Muscle of arm (tissue), 12 donors: ENCODE data around the gene FANCB. TPM values are rescaled to one million over a fixed set of nuclear protein-coding genes. Genes with fewer than 3 reads are reported as not detected.

ENCODE experiments used
- DNase-seq: peaks from one replicate; pipeline ENCODE4 v3.0.0-alpha.2; 2013
- polyA plus RNA-seq, 12 donors: library from polyadenylated mRNA; unstranded; fragments of 120-200 nt; gene quantifications; one replicate each; pipeline ENCODE4 v1.2.1, GENCODE V29; 2013; ENCODE audit not compliant: insufficient read length in 12 of 12

Gene FANCB
- polyA plus RNA-seq, 12 donors: 1.1 to 3.7 (median 2.3) TPM; not detected in 2

DNA sequence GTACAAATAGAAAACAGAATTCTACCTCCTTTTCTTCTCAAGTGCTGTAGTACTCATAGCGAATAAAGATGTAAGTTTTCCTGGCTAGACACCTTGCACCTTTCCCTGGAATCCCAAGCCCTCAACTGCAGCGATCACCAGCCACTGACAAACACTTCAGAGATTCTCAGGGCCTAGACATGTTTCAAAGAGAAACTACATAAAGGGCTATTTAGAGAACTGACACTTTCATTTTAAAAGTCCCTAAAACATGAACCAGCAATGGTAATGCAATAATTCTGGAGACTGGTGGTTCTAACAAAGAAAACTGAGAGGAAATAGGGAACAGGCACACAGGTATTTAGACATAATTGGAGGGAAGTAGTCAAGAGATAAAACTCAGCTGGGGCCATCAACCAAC, 35.7 kb downstream of the FANCB start:
- DNase-seq: no peak

DNA sequence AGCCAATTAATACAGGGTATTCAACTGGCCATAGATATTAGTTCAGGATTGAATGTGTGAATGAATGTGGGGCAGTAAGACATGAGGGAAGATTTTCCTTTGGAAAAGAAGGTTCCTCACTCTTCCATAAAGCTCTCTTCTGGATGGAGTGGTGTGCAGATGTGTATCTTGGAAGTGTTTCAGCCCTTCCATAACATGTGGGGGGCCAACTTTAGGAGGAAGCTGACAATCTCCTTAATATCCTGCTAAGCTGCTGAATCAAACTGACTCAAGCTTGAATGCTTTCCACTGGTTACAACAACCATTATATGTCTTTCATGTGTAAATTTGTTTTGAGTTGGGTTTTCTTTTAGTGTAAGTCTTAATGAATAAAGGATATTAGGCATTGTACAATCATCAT, 40.3 kb downstream of the FANCB start:
- DNase-seq: peak; percentile 35

DNA sequence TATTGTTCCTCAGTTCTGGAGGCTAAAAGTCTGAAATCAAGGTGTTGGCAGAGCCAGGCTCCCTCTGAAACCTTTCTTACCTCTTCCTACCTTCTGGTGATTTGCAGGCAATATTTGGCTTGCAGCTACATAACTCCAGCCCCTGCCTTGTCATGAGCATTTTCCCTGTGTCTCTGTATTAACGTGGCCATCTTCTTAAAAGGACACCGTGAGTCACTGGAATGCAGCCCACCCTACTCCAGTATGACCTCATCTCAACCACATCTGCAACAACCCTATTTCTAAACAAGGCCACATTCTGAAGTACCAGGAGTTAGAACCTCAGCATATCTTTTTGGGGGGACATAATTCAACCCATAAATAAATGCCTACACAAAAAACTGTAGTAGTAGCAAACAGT, 40.7 kb downstream of the FANCB start:
- no peak for DNase-seq

DNA sequence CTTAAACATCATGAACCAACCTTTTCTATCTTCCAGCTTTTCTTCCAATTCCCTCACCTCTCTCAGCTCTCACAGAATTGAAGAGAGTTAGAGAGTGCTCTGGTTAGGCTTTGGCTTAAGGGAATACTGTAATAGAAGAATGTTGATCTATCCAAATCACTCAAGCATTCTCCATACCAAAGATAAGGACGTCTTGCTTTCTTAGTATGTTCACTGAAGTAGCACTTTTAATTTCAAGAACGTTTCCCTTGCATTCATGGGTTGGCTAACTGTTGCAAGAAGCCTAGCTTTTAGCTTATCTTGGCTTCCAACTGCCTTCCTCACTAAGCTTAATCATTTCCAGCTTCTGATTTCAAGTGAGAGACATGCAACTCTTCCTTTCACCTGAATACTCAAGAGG, 43.2 kb downstream of the FANCB start:
- no peak for DNase-seq

DNA sequence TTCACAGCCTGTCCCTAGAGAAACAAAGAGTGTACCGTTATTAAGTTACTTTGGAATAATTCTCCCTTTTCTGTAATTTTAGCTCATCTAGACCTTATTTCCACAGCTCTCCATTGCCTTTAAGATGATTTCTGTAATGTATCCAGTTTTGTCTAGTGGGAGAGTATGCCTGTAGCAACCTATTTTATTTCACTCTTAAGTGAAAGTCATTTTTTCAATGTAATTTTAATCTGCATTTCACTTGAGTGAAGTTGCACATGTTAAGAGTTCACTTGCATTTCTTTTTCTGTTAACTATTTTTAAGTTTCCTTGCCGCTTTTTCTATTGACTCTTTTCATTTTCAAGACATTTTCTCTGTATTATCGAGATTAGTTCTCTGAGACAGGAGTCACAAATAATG, 46.5 kb downstream of the FANCB start:
- peak; percentile 31 for DNase-seq

DNA sequence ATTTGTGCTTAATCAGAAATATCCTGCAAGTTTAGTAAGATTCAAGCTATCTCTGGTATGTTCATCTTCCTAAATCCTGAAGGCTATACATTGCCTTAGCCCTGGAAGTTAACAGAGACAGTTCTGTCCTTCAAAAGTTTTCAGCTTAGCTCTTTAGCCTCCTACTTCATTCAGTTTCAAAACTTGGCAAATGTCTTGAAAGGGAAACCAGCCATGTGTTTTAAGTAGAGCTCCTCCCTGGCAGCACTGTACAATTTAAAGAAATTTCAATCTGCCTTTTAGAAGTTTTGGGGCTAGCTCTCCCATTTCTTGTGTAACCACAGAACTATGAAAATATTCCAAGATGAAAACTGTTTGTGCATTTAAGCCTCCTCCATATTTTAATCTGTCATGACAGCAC, 47.0 kb downstream of the FANCB start:
- peak; percentile 31 for DNase-seq

DNA sequence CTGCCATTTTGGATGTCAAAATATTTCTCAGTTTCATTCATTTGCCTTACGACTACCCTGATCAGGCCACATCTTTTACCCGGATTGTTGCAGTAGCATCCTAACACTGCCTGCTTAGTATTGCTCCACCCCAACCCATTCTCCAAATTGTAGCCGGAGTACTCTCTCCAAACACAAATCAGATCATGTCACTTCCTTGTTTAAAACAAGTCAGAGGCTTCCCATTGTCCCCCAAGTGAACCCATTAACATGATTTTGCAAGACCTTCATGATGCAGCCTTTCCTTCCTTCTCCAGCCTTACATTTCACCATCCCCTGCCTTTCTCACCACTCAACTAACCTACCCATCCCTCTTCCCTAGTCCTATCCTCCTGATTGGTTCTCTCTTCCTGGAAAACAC, 53.1 kb downstream of the FANCB start:
- DNase-seq: no peak

DNA sequence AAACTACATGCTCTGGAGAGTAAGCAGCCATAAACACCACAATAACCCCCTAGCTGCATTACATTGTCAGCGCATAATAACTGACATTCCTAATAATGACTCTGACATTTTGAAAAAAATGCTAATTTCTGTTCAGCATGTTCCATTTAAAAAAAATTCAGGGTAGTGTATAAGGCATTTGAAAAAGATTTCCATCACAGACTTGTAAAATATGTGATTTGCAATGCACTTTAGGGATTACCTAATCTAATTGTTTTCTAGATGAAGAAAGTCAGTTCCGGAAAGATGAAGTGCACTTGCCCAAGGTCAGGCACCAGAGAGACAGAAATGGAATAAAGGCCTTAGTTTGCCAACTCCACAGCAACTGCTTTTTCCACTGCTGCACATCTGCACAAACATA, 55.3 kb downstream of the FANCB start:
- peak; percentile 14 for DNase-seq

DNA sequence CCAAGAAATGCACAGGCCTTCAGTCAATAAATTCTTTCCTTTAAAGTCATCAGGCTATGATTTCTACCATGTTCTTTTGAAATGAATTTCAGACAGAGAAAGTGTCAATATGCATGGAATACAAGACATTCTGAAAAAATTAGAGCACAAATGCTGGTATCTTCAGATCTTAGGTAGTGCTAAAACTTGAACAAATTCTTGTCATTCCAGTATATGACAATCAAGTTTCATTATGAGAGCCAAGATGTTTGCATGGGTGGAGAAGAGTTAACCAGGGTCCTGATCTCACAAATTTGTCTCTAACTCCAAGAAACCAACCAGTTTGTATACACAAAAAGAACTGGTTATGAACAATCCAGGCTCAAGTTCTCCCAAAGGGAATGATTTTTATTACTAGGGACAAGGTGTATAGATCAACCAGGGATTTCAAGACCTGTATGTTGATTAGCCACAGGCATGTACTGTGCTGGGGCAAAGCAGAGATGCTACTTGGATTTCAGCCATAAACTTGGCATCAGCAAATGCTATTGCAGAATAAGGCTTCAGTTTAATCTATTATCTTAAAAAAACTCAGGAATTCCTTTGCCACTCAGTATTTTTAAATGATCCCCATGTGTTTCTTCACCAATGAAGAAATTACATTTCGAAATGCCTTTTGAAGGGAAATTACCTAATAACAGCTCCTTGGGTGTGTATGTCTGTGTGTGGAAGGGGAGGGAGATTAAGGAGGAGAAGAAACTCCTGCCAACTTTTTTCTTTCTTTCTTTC, 69.7 kb downstream of the FANCB start:
- DNase-seq: no peak

DNA sequence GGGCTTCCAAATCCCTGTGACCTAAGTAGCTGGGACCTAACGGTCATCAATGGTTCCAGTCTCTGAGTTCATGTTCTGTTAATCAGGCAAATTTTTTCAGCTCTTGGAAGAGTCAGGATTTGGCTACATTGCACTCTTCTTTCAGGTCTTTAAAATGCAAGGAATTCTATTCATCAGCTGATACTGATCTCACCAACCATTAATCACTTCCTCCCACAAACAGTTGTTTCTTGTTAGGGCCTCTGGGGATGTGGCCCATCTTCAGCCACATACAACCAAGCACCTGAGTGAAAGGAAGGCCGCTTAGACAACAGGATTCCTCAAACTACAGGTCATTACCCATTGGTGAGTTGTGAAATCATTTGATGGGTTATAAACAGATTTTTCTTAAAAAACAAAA, 71.7 kb downstream of the FANCB start:
- no peak for DNase-seq

DNA sequence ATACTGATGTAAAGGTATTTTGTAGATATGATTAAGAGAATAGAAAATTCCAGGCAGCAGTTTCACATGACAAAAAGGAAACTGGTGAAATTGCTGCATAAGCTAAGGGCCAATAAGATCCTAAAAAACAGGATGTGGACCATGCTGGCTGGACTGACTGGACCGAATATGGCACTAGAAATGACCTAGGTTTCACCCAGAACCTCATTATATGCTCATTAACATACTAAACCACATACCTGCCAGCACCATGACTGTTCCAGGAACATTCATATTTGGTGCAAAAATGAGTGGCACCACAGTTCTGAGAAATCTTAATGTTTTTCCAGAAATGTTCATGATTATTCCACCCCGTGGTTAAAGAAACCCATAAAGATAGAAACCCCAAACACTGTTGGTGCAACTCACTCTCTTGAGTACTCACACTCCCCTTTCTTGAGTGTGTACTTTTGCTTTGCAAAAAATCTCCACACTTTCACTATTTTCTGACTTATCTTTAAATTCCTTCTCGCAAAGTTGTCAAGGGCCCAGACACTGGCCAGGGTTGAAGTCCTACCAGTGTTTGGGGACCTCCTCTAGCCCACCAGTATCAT, 74.0 kb downstream of the FANCB start:
- DNase-seq: no peak

Other genes with a start within 250 kb of the FANCB start
- gene MOSPD2, start 352 bp upstream of the FANCB start, polyA plus RNA-seq: 10 to 100 TPM in 6 of 12 donors, 1 to 10 TPM in 5, not detected in 1; 7.2 to 26.9 (median 10.6) TPM